Ovary (tissue), 9 donors: Measurements from ENCODE around the gene THAP5. TPM values are rescaled to one million over a fixed set of nuclear protein-coding genes. Genes with fewer than 3 reads are reported as not detected.

Source experiments
- DNase-seq, 5 donors: peaks; one replicate each; pipeline ENCODE4 v3.0.0-alpha.2; 2019 to 2020
- H3K27ac ChIP-seq, 2 donors: fragments of 200-600 bp; one replicate each; pipeline versions ENCODE4 v1.5.1 to v1.8.0; 2019 to 2022
- H3K27me3 ChIP-seq: fragments of 200-600 bp; one replicate; pipeline ENCODE4 v1.8.0; 2022
- H3K36me3 ChIP-seq: fragments of 200-600 bp; sonication (generic); one replicate; pipeline ENCODE4 v1.5.1; 2019
- H3K4me1 ChIP-seq: one replicate; pipeline ENCODE4 v1.8.1; 2013; ENCODE audit warnings: mild to moderate bottlenecking, moderate library complexity; ENCODE audit not compliant: insufficient read depth
- H3K4me3 ChIP-seq: fragments of 200-600 bp; sonication (generic); one replicate; pipeline ENCODE4 v1.5.1; 2017
- H3K9me3 ChIP-seq, 2 donors: fragments of 200-600 bp in 1 of 2; sonication (generic) in 1 of 2; one replicate each; pipeline versions ENCODE4 v1.5.1 to v1.8.1; 2013 to 2019; ENCODE audit warnings: mild to moderate bottlenecking in 1 of 2, moderate library complexity in 1 of 2
- CTCF ChIP-seq, 3 donors: fragments of 450-650 bp in 2 of 3; fragments of 200-600 bp in 1 of 3; IDR thresholded peaks; one replicate each; pipeline versions ENCODE4 v1.5.1 to v1.8.0; 2016 to 2022; ENCODE audit warnings: antibody characterized with exemption in 3 of 3, mild to moderate bottlenecking in 1 of 3
- EP300 ChIP-seq: sonication (generic); formaldehyde crosslinking; IDR thresholded peaks from one replicate; pipeline ENCODE4 v1.6.1; 2017; ENCODE audit warnings: antibody characterized with exemption
- POLR2A ChIP-seq: fragments of 450-650 bp; IDR thresholded peaks from one replicate; pipeline ENCODE4 v1.6.1; 2017; ENCODE audit warnings: antibody characterized with exemption, mild to moderate bottlenecking, moderate library complexity
- WGBS, 3 donors: extraction: QIAGEN DNeasy Blood & Tissue Kit in 1 of 3; methylation state at CpG; one replicate each; pipeline versions ENCODE4 v1.1.5 to v1.1.7; 2013 to 2017; 5-methylcytosine and 5-hydroxymethylcytosine counted together
- intact Hi-C, 4 donors: fragments of 100-400 bp; cut with DNase I; formaldehyde crosslinking; loops; one replicate each; pipeline versions ENCODE4 v1.11.0 to v1.15.1; 2022 to 2023
- polyA plus RNA-seq, 2 donors: library from polyadenylated mRNA; stranded (reverse); fragments of 200-250 nt in 1 of 2; fragments of 350-450 nt in 1 of 2; fragmentation: Illumina TruSeq in 1 of 2; extraction: RNeasy Lipid Tissue Mini Kit (QIAGEN cat#74804) in 1 of 2; gene quantifications; one replicate each; pipeline ENCODE4 v1.2.3, GENCODE V29; 2013 to 2014
- total RNA-seq, 7 donors: library from RNA; depleted of rRNA in 2 of 7; stranded (reverse); fragments of >200 nt in 2 of 7; fragmentation: NEBNext Ultra II Directional in 3 of 7; extraction: Animal tissue kit (Norgen Biotek cat#: 25700) in 3 of 7; gene quantifications; one replicate each; pipeline versions ENCODE4 v1.1.0 to v1.2.4, GENCODE V29; 2016 to 2023
- donor health status: DM: no; HTN: no; CAD: no; lungs with moderate emphysema.
- donor health status: DM: no; HTN: no; CAD: no.
- donor health status: Bipolar disorder and iron deficiency.
- donor health status: DM: yes; HTN: yes; CAD: no.
- donor health status: DM: no; HTN: no; CAD: no.
- donor health status: DM: yes; HTN: yes; CAD: no.

THAP5 gene
- total and polyA plus RNA-seq, 9 donors: 17.0 to 44.5 (median 36.4) TPM

- Histone ChIP-seq H3K36me3 (no peaks in the 10 kb centered on the region), H3K4me1 (no peaks in the 10 kb centered on the region), H3K27ac (no peak overlapping the region), H3K4me3 (no peak overlapping the region), H3K9me3 (no peaks in the 10 kb centered on the region), H3K27me3 (no peaks in the 10 kb centered on the region)
- DNase-seq: no peak
- WGBS, 3 donors: 75 to 83% (median 82%) methylated on average over 11 of the region's 11 CpGs
- intact Hi-C loops: no loop called here
- TF ChIP-seq CTCF (IDR thresholded peaks at IDR 0.05) (no peak), POLR2A (no peak), EP300 (no peak)
Measured at GRCh38 chr7:108604307-108605077, 35.0 kb upstream of the THAP5 start.

- 60 to 74% (median 70%) methylated on average over 8 of the region's 8 CpGs for whole genome bisulfite sequencing, 3 donors
- no peak overlapping the region for H3K4me3 ChIP-seq
- TF ChIP-seq EP300 (no peak), CTCF (IDR thresholded peaks at IDR 0.05) (no peak), POLR2A (no peak)
- H3K4me1 ChIP-seq: no peaks in the 10 kb centered on the region
- no peak for DNase-seq
- H3K36me3 ChIP-seq: no peaks in the 10 kb centered on the region
- H3K9me3 ChIP-seq: no peaks in the 10 kb centered on the region
- H3K27ac ChIP-seq: no peak overlapping the region
- intact Hi-C loops: no loop called here
- H3K27me3 ChIP-seq: no peaks in the 10 kb centered on the region
Measured at GRCh38 chr7:108603656-108604306, 34.3 kb upstream of the THAP5 start.

- Histone ChIP-seq H3K36me3 (no peaks in the 10 kb centered on the region), H3K4me1 (no peaks in the 10 kb centered on the region), H3K27me3 (no peaks in the 10 kb centered on the region), H3K9me3 (no peaks in the 10 kb centered on the region), H3K27ac (no peak overlapping the region), H3K4me3 (no peak overlapping the region)
- intact Hi-C loops: no loop called here
- TF ChIP-seq POLR2A: no peak
- no peak for TF ChIP-seq CTCF (IDR thresholded peaks at IDR 0.05)
- no peak for TF ChIP-seq EP300
- DNase-seq: no peak
- WGBS, 3 donors: 47 to 74% (median 58%) methylated on average over 1 of the region's 1 CpG
Measured at GRCh38 chr7:108600399-108600798, 30.9 kb upstream of the THAP5 start.

- TF ChIP-seq EP300: no peak
- no peak for TF ChIP-seq CTCF (IDR thresholded peaks at IDR 0.05)
- no peak for TF ChIP-seq POLR2A
- no peak for DNase-seq
- Histone ChIP-seq H3K9me3 (no peaks in the 10 kb centered on the region), H3K27ac (no peak overlapping the region), H3K27me3 (no peaks in the 10 kb centered on the region), H3K36me3 (no peaks in the 10 kb centered on the region), H3K4me3 (no peak overlapping the region), H3K4me1 (no peaks in the 10 kb centered on the region)
- WGBS, 3 donors: 83 to 86% (median 85%) methylated on average over 6 of the region's 6 CpGs
- intact Hi-C loops: no loop called here
Measured at GRCh38 chr7:108598914-108599580, 29.5 kb upstream of the THAP5 start.
